PFSK-1 (cell line): ENCODE measurements around the gene RBM17.

Experiments
- POLR2AphosphoS5 ChIP-seq: IDR thresholded peaks from 2 replicates; pipeline ENCODE4 v1.6.1; 2012; ENCODE audit warnings: low read depth, mild to moderate bottlenecking, control low read depth, low read length, moderate library complexity
- TAF1 ChIP-seq: IDR thresholded peaks from 2 replicates; pipeline ENCODE4 v1.6.1; 2012; ENCODE audit warnings: low read length, control low read depth, borderline replicate concordance; ENCODE audit not compliant: insufficient read depth
- TF ChIP-seq, protein P1 (sequence below), 2 experiments: IDR thresholded peaks; 2 replicates each; pipeline versions ENCODE4 v1.6.1 to v1.8.0; 2011 to 2012; ENCODE audit warnings: low read depth in 2 of 2, low read length in 2 of 2, control low read depth in 1 of 2, inconsistent platforms in 1 of 2, mild to moderate bottlenecking in 1 of 2, moderate library complexity in 1 of 2; ENCODE audit not compliant: insufficient read depth in 1 of 2

DNA sequence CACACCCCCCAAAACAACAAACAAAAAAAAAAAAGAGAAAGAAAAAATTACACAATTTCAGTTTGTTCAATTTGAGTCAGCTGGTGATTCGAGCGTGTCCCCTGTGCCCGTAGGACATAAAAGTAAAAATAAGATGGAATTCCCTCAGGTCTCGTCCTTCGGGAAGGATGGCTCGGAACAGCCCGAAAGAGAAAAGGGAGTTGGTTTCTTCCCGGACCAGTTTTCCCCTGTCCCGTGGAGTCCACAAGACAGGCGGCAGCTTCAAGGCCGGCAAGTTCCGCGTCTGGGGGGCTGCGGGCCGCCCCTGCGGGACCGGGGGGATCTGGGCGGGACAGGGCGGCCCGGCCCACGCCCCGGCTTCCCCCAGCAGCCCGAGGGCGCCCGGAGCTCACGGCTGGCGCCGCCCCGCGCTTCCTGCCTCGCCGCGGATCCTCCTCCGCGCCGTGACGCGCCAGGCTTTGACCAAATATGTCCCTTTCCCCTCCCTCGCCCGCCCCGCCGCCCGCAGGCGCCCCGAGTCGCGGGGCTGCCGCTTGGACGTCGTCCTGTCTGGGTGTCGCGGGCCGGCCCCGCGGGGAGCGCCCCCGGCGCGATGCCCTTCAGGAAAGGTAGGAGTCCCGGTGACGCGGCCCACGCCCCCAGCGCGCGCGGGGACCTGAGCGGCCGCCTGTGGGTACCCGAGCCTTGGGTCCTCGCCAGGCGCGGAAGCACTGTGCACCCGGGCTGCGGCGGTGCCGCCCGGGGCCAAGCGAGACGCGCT, 55.8 kb downstream of the RBM17 start:
- TF ChIP-seq POLR2AphosphoS5: peak; percentile 55; the same call in 1 of the 2 replicates
- TF ChIP-seq, protein P1, sequence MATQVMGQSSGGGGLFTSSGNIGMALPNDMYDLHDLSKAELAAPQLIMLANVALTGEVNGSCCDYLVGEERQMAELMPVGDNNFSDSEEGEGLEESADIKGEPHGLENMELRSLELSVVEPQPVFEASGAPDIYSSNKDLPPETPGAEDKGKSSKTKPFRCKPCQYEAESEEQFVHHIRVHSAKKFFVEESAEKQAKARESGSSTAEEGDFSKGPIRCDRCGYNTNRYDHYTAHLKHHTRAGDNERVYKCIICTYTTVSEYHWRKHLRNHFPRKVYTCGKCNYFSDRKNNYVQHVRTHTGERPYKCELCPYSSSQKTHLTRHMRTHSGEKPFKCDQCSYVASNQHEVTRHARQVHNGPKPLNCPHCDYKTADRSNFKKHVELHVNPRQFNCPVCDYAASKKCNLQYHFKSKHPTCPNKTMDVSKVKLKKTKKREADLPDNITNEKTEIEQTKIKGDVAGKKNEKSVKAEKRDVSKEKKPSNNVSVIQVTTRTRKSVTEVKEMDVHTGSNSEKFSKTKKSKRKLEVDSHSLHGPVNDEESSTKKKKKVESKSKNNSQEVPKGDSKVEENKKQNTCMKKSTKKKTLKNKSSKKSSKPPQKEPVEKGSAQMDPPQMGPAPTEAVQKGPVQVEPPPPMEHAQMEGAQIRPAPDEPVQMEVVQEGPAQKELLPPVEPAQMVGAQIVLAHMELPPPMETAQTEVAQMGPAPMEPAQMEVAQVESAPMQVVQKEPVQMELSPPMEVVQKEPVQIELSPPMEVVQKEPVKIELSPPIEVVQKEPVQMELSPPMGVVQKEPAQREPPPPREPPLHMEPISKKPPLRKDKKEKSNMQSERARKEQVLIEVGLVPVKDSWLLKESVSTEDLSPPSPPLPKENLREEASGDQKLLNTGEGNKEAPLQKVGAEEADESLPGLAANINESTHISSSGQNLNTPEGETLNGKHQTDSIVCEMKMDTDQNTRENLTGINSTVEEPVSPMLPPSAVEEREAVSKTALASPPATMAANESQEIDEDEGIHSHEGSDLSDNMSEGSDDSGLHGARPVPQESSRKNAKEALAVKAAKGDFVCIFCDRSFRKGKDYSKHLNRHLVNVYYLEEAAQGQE (IDR thresholded peaks at IDR 0.05; ENCODE audit: insufficient read depth in 1 of 2, low read depth in 2 of 2, low read length in 2 of 2): no peak
- TF ChIP-seq TAF1: no peak
